Amygdala (tissue), 56 donors: ENCODE results near the gene BTBD16.

ENCODE experiments used
- DNase-seq, 56 donors: peaks; one replicate each; lab custom pipeline; 2025; lab: John Stamatoyannopoulos, UW

The BTBD16 gene

DNA sequence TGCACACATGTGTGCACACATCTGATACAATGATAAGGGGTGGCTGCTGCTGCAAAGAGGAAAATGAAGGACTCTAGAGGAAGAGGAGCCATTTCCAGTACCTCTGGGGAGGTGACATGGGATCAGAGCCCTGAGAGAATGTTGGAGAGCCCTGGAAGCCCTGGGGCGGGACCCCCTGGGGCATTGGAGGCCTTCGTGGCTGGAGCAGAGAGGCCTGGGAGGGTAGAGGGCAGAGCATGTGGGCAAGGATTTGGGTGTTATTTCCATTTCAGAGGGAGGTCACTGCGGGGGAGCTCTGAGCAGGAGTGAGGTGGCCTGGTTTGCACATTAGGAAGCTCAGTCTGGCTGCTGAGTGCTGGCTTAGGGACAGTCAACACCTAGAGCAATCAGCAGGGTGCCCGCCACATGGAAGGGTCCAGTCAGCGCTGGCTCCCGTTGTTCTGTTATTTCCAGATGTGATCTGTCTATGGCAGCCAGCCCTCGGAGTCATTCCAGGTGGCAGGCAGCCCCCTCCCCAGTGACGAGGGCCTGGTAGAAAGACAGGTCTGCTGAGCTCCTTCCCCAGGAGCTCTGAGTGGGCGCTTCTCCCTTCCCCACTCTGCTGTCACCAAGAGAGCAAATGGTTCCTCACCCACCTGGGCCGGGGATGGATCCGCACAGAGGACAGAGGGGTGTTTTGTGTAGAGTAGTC is 24.1 kb upstream of the BTBD16 start:
- no peak for DNase-seq

DNA sequence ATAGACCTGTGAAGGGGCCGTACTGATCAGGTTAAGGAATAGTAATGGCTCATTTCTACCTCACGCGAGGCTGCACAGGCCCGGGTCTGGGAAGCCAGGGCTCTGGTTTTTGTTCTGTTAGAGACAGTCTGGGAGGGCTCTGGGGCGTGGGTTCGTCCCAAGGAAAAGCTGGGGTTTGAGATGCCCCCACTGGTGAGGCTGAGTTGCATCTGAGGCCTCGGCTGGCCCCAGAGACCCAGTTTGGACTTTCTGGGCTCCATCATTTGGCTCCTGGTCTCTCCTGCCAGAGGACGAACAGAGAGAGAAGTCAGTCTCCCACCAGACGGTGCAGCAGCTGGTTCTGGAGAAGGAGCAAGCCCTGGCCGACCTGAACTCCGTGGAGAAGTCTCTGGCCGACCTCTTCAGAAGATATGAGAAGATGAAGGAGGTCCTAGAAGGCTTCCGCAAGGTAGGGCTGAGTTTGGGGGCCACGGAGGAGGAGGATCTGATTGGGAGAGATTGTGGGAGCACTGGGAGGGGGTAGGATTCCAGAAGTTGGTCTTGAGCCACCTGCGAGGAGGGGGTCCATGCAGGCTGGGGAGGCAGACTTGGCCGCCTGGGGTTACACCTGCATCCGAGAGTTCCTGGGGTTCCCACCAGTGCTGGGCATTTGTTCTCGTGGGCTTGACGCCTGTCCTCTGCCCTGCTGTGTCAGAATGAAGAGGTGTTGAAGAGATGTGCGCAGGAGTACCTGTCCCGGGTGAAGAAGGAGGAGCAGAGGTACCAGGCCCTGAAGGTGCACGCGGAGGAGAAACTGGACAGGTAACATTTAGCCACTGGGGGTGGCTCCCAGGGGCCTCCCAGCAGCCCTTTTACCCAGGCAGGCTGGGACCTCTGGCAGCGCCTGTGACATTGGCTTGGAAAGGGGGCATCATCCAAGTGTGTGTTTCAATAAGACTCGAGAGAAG is 22.5 kb upstream of the BTBD16 start:
- DNase-seq: no peak

GRCh38 chr10:122249303-122249850 is 21.7 kb upstream of the BTBD16 start:
- DNase-seq: no peak

DNA sequence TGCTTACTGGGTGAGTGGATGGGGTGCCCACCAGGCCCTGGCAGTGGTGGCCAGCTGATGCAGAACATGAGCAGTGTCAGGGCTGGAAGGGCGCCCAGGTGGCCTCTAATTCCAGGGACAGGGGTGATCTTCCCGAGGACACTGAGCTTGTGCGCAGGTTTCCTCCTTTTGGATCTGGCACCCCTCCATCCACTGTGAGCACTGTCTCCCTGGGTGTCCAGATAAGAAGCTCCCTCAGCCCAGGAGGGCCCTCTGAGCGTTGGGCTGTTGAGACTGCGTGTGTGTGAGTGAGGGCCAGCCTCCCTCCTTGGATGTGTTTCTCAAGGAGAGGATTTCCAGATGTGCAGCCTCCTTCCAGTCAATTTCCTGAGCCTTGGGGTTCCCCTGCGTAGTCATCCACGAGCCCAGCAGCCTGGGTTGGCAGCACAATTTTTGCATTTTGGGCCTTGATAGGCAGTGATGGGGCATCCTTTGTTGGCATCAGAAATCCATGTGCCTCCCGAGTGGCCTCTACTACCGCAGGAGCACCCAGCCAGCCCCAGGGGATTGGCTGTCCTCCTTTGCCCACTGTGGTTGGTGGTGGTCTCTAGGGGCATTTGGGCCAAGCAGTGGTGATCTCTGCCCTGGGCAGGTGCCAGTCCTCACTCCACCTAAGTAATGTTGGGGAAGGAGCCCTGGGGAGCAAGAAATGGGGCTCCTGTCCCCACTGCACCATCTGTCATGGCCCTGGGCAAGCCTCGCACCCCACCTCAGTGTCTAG is 20.9 kb upstream of the BTBD16 start:
- DNase-seq: no peak

DNA sequence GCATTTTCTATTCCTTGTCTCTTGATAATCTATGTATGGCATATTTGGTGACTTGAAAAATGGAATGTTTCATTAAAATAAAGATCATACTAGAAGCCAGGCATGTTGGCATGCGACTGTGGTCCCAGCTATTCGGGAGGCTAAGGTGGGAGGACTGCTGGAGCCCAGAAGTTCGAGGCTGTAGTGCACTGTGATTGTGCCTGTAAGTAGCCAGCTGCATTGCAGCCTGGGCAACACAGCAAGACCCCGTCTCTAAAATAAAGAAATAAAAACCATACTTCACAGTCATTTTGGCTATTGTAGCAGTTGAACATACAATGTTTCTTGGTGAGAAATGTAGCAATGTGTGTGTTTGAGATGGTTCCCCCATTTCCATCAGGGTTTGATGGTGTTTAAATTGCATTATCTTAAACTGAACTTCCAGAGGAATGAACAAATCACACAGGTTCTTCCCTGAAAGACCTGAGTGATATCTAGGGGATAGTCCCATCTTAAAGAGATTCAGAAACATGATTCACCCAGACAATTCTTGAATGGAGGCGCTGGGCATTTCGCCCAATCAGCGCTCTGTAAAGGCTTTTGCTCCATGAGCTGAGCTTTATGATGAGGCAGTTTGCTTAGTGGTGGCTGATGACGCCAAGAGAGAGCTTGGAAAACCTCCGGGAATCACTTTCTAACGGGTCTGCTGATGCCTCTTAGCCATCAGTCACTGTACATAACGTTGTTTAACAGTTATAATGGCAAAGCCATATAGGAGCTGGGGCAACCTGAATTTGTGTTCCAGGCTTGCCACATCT is 19.4 kb upstream of the BTBD16 start:
- DNase-seq: no peak

DNA sequence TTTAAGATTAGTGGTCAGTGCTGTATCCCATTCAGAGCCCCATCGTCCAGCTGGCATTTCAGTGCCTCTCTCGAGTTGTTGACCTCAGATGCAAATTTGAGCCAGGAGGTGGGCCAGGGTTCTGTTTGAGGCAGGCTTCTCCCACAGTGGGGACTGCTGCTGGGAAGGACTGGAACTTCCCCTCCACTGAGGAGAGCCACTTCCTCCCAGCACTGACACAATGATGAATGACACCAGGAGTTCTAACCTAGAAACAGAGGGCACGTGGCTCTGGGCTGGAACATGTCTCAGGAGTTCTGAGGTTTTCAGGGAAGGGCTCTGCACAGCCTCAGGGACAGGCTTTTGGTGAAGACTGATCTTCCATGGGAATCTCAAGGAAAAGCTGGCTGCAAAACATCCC is 18.3 kb upstream of the BTBD16 start:
- no peak for DNase-seq

- no peak for DNase-seq
Measured at GRCh38 chr10:122253605-122254004, 17.5 kb upstream of the BTBD16 start.

DNA sequence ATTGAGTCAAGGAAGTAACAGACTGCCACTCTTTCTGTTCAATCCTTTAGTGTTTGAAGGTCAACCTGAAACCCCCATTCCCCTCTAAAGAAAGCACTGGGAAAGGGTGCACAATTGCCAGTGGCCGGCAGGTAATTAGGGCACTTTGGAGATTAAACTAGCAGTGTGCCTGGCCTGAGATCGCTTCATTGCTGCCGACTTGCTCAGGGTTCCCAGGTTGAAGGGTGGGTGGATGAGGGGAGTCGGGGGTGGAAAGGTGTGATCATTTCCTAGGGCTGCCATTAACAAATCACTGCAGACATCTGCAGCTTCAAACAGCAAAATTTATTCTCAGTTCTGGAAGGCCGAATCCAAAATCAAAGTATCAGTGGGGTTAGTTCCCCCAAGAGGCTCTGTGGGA is 16.3 kb upstream of the BTBD16 start:
- DNase-seq: no peak

DNA sequence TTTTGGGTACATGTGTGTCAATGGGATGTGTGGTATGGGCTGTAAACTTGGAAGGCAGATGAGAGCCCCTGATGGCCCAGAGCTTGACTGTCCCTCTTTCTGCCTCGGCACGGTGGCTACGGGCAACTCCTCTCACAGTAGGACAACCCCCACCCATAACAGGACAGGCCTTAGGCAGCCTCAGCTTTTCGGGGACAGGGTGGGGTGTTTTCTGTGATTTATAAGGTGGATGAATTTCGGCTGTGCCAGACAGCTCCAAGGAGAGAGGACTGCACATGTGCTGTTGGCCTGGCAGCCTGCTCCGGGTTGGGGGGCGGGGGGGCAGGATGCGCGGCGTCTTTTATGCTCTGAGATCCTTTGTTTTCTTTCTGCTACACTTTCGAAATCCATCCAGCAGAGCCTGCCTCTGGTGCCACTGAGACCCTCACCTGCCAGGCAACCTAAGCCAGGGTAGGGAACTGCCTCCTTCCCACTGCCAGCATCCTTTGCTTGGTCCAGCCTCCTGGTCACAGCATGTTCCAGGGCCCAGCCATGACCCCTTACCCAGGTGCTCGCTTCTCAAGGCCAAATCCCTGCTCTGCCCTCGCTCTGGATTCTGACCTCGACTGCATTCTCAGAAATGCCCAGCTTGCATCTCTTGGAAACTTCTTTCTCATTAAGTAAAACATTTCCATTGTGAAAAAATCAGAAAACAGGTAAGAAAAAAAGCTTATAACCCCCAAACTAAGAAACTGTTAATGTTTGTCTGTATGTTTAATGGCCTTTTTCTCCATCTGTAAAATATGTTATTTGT is 15.4 kb upstream of the BTBD16 start:
- DNase-seq: no peak

- DNase-seq: no peak
Measured at GRCh38 chr10:122257041-122257440, 14.1 kb upstream of the BTBD16 start.

- DNase-seq: no peak
Measured at GRCh38 chr10:122258136-122259074, 12.7 kb upstream of the BTBD16 start.

GRCh38 chr10:122259075-122259466 is 12.0 kb upstream of the BTBD16 start:
- DNase-seq: no peak

DNA sequence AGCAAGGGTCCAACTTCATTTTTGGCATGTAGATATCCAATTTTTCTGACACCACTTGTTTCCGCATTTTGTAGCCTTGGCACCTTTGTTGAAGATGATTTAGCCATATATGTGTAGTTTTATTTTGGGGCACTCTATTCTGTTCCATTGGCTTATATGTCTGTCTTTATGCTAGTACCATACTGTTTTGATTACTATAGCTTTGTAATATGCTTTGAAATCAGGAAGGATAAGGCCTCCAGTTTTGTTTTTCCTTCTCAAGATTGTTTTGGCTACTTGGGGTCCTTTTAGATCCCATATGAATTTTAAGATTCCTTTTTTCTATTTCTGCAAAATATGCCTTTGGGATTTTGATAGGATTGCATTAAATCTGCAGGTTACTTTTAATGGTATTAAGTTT is 9.5 kb upstream of the BTBD16 start:
- DNase-seq: no peak

- no peak for DNase-seq
Measured at GRCh38 chr10:122263971-122264370, 7.1 kb upstream of the BTBD16 start.

GRCh38 chr10:122264436-122264835 is 6.7 kb upstream of the BTBD16 start:
- DNase-seq: no peak

DNA sequence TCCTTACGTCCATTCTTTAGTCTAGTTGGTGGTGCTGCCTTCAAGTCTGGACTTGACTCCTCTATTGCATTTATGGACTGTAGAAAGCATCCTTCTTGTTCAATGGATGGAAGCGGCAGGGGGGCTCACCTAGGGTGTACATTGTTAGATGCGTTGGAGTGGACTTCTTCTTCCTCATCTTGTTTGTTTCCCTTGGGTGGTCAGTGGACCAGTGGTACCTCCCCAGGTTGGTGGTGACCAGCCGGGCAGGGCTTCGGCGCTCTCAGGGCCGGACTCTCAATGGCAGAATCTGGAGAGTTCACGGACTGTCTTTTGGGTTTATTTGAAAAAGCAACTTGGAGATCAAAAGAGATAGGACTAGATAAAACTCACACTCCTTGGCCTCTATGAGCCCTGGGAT is 6.2 kb upstream of the BTBD16 start:
- no peak for DNase-seq

- DNase-seq: no peak
Measured at GRCh38 chr10:122265896-122266295, 5.2 kb upstream of the BTBD16 start.
